ENCODE data around the gene CLSTN2. TPM values are rescaled to one million over a fixed set of nuclear protein-coding genes. Genes with fewer than 3 reads are reported as not detected.

CLSTN2 gene
- total and polyA plus RNA-seq, 4 donors: 0.09 to 2.2 (median 0.55) TPM

- TF ChIP-seq, protein P1, sequence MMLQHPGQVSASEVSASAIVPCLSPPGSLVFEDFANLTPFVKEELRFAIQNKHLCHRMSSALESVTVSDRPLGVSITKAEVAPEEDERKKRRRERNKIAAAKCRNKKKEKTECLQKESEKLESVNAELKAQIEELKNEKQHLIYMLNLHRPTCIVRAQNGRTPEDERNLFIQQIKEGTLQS (IDR thresholded peaks at IDR 0.05): no peak
- TF ChIP-seq JUND (IDR thresholded peaks at IDR 0.05): no peak
- TF ChIP-seq, protein P2, sequence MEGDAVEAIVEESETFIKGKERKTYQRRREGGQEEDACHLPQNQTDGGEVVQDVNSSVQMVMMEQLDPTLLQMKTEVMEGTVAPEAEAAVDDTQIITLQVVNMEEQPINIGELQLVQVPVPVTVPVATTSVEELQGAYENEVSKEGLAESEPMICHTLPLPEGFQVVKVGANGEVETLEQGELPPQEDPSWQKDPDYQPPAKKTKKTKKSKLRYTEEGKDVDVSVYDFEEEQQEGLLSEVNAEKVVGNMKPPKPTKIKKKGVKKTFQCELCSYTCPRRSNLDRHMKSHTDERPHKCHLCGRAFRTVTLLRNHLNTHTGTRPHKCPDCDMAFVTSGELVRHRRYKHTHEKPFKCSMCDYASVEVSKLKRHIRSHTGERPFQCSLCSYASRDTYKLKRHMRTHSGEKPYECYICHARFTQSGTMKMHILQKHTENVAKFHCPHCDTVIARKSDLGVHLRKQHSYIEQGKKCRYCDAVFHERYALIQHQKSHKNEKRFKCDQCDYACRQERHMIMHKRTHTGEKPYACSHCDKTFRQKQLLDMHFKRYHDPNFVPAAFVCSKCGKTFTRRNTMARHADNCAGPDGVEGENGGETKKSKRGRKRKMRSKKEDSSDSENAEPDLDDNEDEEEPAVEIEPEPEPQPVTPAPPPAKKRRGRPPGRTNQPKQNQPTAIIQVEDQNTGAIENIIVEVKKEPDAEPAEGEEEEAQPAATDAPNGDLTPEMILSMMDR (IDR thresholded peaks at IDR 0.05; ENCODE audit: low read depth, low read length, missing input control): no peak
- TF ChIP-seq RAD21 (IDR thresholded peaks at IDR 0.05): no peak
These were observed 10.4 kb downstream of the CLSTN2 start (continued) for GRCh38 chr3:139945386-139945785.

DNA sequence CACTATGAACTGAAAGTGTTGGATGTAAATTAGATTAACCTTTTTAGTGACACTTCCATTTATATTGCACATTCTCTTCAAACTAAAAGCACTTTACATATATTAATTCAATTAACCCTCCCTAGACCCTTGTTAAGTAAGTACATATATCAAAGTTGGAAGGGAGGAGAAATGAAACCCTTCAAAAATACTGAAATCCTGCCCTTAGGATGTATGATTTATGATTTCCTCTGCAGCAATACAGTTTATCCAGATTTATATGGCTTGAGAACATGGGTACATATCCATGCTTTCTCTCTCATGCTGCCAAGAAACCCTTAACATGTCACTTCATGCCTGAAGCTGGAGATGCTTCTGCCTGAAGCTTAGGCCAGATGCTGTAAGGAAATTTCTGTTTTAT is 11.0 kb downstream of the CLSTN2 start:
- Histone ChIP-seq H3K9me3 (ENCODE audit: control insufficient read depth in 4 of 4, low read length in 3 of 4) (peaks cover 0 to 4% (median 0%) of the 10 kb centered on the region in 4 donors), H3K4me1 (ENCODE audit: control insufficient read depth in 4 of 4, insufficient read depth in 4 of 4, low read length in 3 of 4) (peaks cover 0 to 8% (median 1%) of the 10 kb centered on the region in 4 donors)

More for the DNA sequence above, 11.0 kb downstream of the CLSTN2 start:
- H3K4me3 ChIP-seq (ENCODE audit: low read depth in 1 of 3, low read length in 3 of 3): no peak overlapping the region
- H3K9ac ChIP-seq (ENCODE audit: low read depth in 1 of 2, low read length in 2 of 2): no peak overlapping the region
- TF ChIP-seq YY1 (IDR thresholded peaks at IDR 0.05): no peak
- TF ChIP-seq GABPA (IDR thresholded peaks at IDR 0.05 in 1 of 2, conservative IDR thresholded peaks at IDR 0.05 in 1 of 2): no peak
- TF ChIP-seq HNF4G (IDR thresholded peaks at IDR 0.05): no peak
- TF ChIP-seq ZBTB33 (IDR thresholded peaks at IDR 0.05): no peak
- TF ChIP-seq JUND (IDR thresholded peaks at IDR 0.05): no peak
- no peak for TF ChIP-seq REST (IDR thresholded peaks at IDR 0.05)
- no peak for TF ChIP-seq RXRA (IDR thresholded peaks at IDR 0.05)
- TF ChIP-seq MAX (IDR thresholded peaks at IDR 0.05): no peak
- TF ChIP-seq EGR1 (IDR thresholded peaks at IDR 0.05; ENCODE audit: low read depth in 2 of 2): no peak
- no peak for TF ChIP-seq RAD21 (IDR thresholded peaks at IDR 0.05)
- H3K36me3 ChIP-seq (ENCODE audit: control insufficient read depth in 4 of 4, insufficient read depth in 3 of 4, low read depth in 1 of 4, low read length in 3 of 4): no peaks in the 10 kb centered on the region
- H3K27ac ChIP-seq (ENCODE audit: low read depth in 1 of 2, low read length in 2 of 2): no peak overlapping the region
- no peak for DNase-seq (ENCODE audit: low spot score)
- H3K27me3 ChIP-seq (ENCODE audit: control insufficient read depth in 4 of 4, insufficient read depth in 4 of 4, low read length in 3 of 4): peaks cover 0 to 11% (median 5%) of the 10 kb centered on the region in 4 donors
